Subcutaneous abdominal adipose tissue (tissue), 5 donors: ENCODE measurements around the gene CALML4.
"Not testable (repeated sequence)": the region's sequence is repeated elsewhere in the genome, so short reads cannot be mapped to it uniquely, and the experiment has no call there.

Experiments
- H3K27ac ChIP-seq: one replicate; pipeline ENCODE4 v1.7.0; 2013; ENCODE audit warnings: low read depth, mild to moderate bottlenecking, inconsistent platforms, low read length, moderate library complexity
- H3K27me3 ChIP-seq, 5 donors: one replicate each; pipeline ENCODE4 v1.7.0; 2013; ENCODE audit warnings: low read length in 5 of 5, inconsistent platforms in 1 of 5; ENCODE audit not compliant: control insufficient read depth in 5 of 5, insufficient read depth in 4 of 5
- H3K36me3 ChIP-seq, 5 donors: one replicate each; pipeline ENCODE4 v1.7.0; 2013; ENCODE audit warnings: low read length in 5 of 5; ENCODE audit not compliant: control insufficient read depth in 5 of 5, insufficient read depth in 5 of 5
- H3K4me1 ChIP-seq, 5 donors: one replicate each; pipeline ENCODE4 v1.7.0; 2013; ENCODE audit warnings: low read length in 5 of 5, mild to moderate bottlenecking in 3 of 5, moderate library complexity in 1 of 5; ENCODE audit not compliant: control insufficient read depth in 5 of 5, insufficient read depth in 5 of 5
- H3K4me3 ChIP-seq, 5 donors: one replicate each; pipeline ENCODE4 v1.7.0; 2013; ENCODE audit warnings: low read length in 5 of 5, low read depth in 1 of 5
- H3K9ac ChIP-seq, 5 donors: one replicate each; pipeline ENCODE4 v1.7.0; 2013; ENCODE audit warnings: low read length in 5 of 5, mild to moderate bottlenecking in 4 of 5, moderate library complexity in 3 of 5
- H3K9me3 ChIP-seq, 5 donors: one replicate each; pipeline ENCODE4 v1.7.0; 2013; ENCODE audit warnings: low read length in 5 of 5; ENCODE audit not compliant: control insufficient read depth in 5 of 5
- donor health status: healthy.
- donor health status: healthy.
- donor health status: healthy.
- donor health status: healthy.
- donor health status: healthy.

The CALML4 gene

GRCh38 chr15:68177742-68178141, 27.4 kb downstream of the CALML4 start:
- Histone ChIP-seq H3K9ac (no peak overlapping the region), H3K9me3 (no peaks in the 10 kb centered on the region), H3K4me3 (no peak overlapping the region), H3K4me1 (peaks cover 0 to 19% (median 14%) of the 10 kb centered on the region in 5 donors), H3K36me3 (peaks cover 31 to 62% (median 45%) of the 10 kb centered on the region in 5 donors), H3K27ac (peak overlapping the region; percentile 2), H3K27me3 (no peaks in the 10 kb centered on the region)

DNA sequence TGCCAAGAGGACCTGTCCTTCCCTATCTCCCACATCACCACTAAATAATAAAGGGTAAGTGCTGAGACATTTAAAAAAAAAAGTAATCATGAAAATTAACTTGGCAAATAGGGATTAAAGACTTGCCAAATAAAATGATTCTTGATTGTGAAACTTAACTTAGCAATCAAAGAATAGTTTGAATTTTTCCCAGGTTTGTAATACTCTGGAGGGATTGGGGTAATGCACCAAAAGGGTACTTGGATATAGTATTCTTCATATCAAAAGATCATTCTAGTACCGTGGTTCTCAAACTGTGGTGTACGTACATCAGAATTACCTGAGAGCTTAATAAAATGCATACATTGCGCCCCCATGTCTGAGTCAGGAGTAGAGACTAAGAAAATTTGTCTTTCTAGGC, 28.5 kb downstream of the CALML4 start:
- H3K27me3 ChIP-seq: no peaks in the 10 kb centered on the region
- no peak overlapping the region for H3K27ac ChIP-seq
- peaks cover 0 to 19% (median 14%) of the 10 kb centered on the region in 5 donors for H3K4me1 ChIP-seq
- no peaks in the 10 kb centered on the region for H3K9me3 ChIP-seq
- H3K36me3 ChIP-seq: peaks cover 28 to 55% (median 39%) of the 10 kb centered on the region in 5 donors
- no peak overlapping the region for H3K9ac ChIP-seq
- no peak overlapping the region for H3K4me3 ChIP-seq

DNA sequence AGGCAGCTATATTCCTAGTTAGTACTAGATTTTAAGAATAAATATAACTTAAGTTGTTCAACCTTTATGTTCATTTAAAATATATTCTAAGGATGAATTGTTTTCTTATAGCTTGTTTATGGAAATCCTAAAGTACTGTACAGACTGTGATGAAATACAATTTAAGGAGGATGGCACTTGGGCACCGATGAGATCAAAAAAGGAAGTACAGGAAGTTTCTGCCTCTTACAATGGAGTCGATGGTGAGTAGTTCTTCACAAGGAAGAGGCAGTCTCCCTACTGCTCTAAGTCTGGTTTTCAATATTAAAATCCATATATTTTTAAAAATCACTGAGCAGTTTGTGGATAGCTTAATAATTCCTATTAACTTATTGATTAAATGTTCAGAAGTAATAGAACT, 29.6 kb downstream of the CALML4 start:
- Histone ChIP-seq H3K4me1 (peaks cover 0 to 19% (median 14%) of the 10 kb centered on the region in 5 donors), H3K27ac (no peak overlapping the region), H3K36me3 (peaks cover 21 to 45% (median 29%) of the 10 kb centered on the region in 5 donors), H3K9me3 (no peaks in the 10 kb centered on the region), H3K9ac (no peak overlapping the region), H3K27me3 (no peaks in the 10 kb centered on the region), H3K4me3 (no peak overlapping the region)

GRCh38 chr15:68173119-68173518, 32.0 kb downstream of the CALML4 start:
- peaks cover 24 to 42% (median 28%) of the 10 kb centered on the region in 5 donors for H3K36me3 ChIP-seq
- H3K9ac ChIP-seq: no peak overlapping the region
- no peak overlapping the region for H3K4me3 ChIP-seq
- peaks cover 0 to 19% (median 14%) of the 10 kb centered on the region in 5 donors for H3K4me1 ChIP-seq
- no peaks in the 10 kb centered on the region for H3K27me3 ChIP-seq
- H3K27ac ChIP-seq: no peak overlapping the region
- H3K9me3 ChIP-seq: no peaks in the 10 kb centered on the region

DNA sequence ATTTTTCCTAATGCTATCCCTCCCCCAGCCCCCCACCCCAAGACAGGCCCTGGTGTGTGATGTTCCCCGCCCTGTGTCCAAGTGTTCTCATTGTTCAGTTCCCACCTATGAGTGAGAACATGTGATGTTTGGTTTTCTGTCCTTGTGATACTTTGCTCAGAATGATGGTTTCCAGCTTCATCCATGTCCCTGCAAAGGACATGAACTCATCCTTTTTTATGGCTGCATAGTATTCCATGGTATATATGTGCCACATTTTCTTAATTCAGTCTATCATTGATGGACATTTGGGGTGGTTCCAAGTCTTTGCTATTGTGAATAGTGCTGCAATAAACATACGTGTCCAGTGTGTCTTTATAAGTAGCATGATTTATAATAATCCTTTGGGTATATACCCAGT, 33.1 kb downstream of the CALML4 start:
- H3K27ac ChIP-seq, H3K9me3 ChIP-seq, H3K9ac ChIP-seq, H3K4me1 ChIP-seq, H3K27me3 ChIP-seq, H3K4me3 ChIP-seq: not testable (repeated sequence)
- peaks cover 15 to 38% (median 23%) of the 10 kb centered on the region in 5 donors for H3K36me3 ChIP-seq

GRCh38 chr15:68166847-68167246, 38.3 kb downstream of the CALML4 start:
- Histone ChIP-seq H3K27me3 (no peaks in the 10 kb centered on the region), H3K27ac (no peak overlapping the region), H3K9ac (no peak overlapping the region), H3K4me1 (no peaks in the 10 kb centered on the region), H3K9me3 (no peaks in the 10 kb centered on the region), H3K36me3 (peaks cover 13 to 29% (median 18%) of the 10 kb centered on the region in 5 donors), H3K4me3 (no peak overlapping the region)

GRCh38 chr15:68163191-68163590, 41.9 kb downstream of the CALML4 start:
- H3K27ac ChIP-seq: no peak overlapping the region
- no peak overlapping the region for H3K9ac ChIP-seq
- no peaks in the 10 kb centered on the region for H3K4me1 ChIP-seq
- no peak overlapping the region for H3K4me3 ChIP-seq
- H3K36me3 ChIP-seq: peaks cover 11 to 29% (median 23%) of the 10 kb centered on the region in 5 donors
- H3K27me3 ChIP-seq: no peaks in the 10 kb centered on the region
- no peaks in the 10 kb centered on the region for H3K9me3 ChIP-seq

DNA sequence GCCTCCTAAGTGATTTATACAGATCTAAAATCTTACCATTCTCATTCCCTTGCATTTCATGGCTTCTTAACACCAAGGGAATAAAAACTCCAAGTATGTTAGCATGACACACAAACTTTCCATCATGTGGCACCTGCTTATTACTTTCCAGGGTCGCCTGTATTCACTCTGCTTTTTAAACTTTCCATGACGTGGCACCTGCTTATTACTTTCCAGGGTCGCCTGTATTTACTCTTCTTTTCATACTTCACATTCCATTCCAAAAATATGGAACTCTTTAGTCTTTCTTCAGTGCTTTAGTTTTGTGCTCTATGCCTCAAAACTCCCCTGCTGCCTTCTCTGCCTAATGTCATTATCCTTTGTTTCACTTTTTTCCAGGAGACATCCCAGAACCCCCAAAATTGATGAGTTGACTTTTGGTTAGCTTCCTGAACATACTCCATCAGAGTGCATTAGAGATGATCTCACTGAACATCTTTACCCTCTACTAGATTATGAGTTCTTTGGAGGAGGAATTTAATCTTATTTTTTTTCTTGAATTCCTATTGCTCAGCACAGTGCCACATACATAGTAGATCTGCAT, 47.0 kb downstream of the CALML4 start:
- Histone ChIP-seq H3K27ac (no peak overlapping the region), H3K9ac (no peak overlapping the region), H3K27me3 (no peaks in the 10 kb centered on the region), H3K9me3 (no peaks in the 10 kb centered on the region), H3K36me3 (peaks cover 19 to 51% (median 24%) of the 10 kb centered on the region in 5 donors), H3K4me1 (no peaks in the 10 kb centered on the region), H3K4me3 (no peak overlapping the region)

DNA sequence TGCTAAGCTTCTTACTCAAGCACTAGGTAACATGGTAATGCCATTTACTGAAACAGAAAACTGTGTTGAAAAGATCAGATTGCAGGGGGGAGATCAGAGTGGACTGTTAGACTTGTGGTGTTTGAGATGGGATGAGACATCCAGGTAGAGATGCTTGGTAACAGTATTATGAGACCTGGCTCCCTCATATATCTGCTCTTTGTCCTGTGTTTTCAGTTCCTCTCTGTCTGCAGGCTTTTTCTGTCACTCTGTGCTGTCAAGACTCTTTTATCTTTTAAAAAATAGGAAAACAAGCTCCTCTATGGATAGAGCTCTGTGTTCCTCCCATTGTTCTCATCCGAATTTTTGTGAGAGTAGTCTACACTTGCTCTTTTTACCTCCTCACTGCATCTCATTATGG, 48.1 kb downstream of the CALML4 start:
- no peak overlapping the region for H3K27ac ChIP-seq
- no peak overlapping the region for H3K4me3 ChIP-seq
- H3K9me3 ChIP-seq: no peaks in the 10 kb centered on the region
- no peak overlapping the region for H3K9ac ChIP-seq
- peaks cover 12 to 42% (median 21%) of the 10 kb centered on the region in 5 donors for H3K36me3 ChIP-seq
- H3K27me3 ChIP-seq: no peaks in the 10 kb centered on the region
- H3K4me1 ChIP-seq: no peaks in the 10 kb centered on the region

DNA sequence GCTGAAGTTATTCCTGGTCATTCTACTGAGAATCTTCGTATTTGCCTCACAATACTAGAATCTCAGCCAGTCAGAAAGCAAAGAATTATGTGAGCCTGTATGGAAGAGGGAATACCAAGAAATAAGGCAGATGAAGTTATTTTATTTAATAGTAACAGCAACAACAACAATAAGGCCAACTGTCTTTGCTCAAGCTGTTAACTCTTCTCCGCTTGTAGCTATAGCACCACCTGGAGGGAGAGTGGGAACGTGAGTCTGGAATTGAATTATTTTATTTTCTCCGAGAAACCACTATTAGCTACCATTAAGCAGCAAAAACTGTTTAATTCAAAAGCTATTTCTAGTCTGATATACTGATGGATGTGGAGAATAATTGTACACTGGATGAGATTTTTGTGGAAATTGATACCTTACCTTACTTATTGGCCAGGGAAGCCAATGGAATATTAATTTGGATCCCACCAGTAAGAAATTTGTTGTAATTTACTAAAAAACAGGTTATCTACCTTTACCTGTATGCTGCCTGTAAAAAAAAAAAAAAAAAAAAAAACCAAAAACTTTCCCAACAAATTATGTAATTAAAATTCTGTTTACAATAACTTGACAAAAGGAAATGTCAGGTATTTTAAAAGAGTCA, 50.1 kb downstream of the CALML4 start:
- H3K9ac ChIP-seq: no peak overlapping the region
- no peaks in the 10 kb centered on the region for H3K9me3 ChIP-seq
- no peaks in the 10 kb centered on the region for H3K4me1 ChIP-seq
- no peaks in the 10 kb centered on the region for H3K27me3 ChIP-seq
- no peak overlapping the region for H3K4me3 ChIP-seq
- H3K27ac ChIP-seq: no peak overlapping the region
- H3K36me3 ChIP-seq: peaks cover 8 to 35% (median 17%) of the 10 kb centered on the region in 5 donors
